PC-3 (cell line): ENCODE results near the gene DHRS3. TPM values are rescaled to one million over a fixed set of nuclear protein-coding genes. Genes with fewer than 3 reads are reported as not detected.

Experiments used
- ATAC-seq: fragments of 200-7000 bp; cut with Tn5 transposase; 2 replicates; pipeline ENCODE4 v1.9.1; 2020; ENCODE audit warnings: mild to moderate bottlenecking, moderate library complexity
- BruUV-seq: library from RNA; stranded (reverse); fragments of 400-500 nt; replicated peaks from 2 replicates; lab custom pipeline; 2021; lab: Mats Ljungman, UMichigan
- CTCF ChIA-PET: fragments of 300-600 bp; sonication (Branson Sonifier 250); formaldehyde crosslinking; loops from one replicate; lab custom pipeline; 2022; ENCODE audit warnings: antibody characterized with exemption; lab: Charles Lee
- POLR2A ChIA-PET: fragments of 300-600 bp; sonication (Branson Sonifier 250); formaldehyde crosslinking; loops from one replicate; lab custom pipeline; 2022; ENCODE audit warnings: antibody characterized with exemption; ENCODE audit not compliant: unreplicated experiment; lab: Charles Lee
- DNase-seq: peaks from one replicate; pipeline ENCODE4 v3.0.0-alpha.2; 2015
- H2AFZ ChIP-seq: fragments of 300-600 bp; sonication (generic); 2 replicates; pipeline ENCODE4 v1.6.0; 2016; ENCODE audit warnings: antibody characterized with exemption, low read length
- H3F3A ChIP-seq: fragments of 300-600 bp; sonication (generic); one replicate; pipeline ENCODE4 v1.6.0; 2017; ENCODE audit warnings: antibody characterized with exemption, low read length, control low read depth, mild to moderate bottlenecking; ENCODE audit not compliant: unreplicated experiment
- H3K27ac ChIP-seq: fragments of 300-600 bp; sonication (generic); 2 replicates; pipeline ENCODE4 v1.5.1; 2016; ENCODE audit warnings: mild to moderate bottlenecking, low read length
- H3K27me3 ChIP-seq: fragments of 300-600 bp; sonication (generic); 2 replicates; pipeline ENCODE4 v1.6.1; 2016; ENCODE audit warnings: low read length, mixed read lengths
- H3K36me3 ChIP-seq: fragments of 300-600 bp; sonication (generic); 2 replicates; pipeline ENCODE4 v1.6.1; 2016; ENCODE audit warnings: low read depth, mixed run types, low read length, mixed read lengths
- H3K4me1 ChIP-seq: fragments of 300-600 bp; sonication (generic); 2 replicates; pipeline ENCODE4 v1.5.1; 2016; ENCODE audit warnings: low read length; ENCODE audit not compliant: insufficient read depth
- H3K4me2 ChIP-seq: fragments of 300-600 bp; sonication (generic); 2 replicates; pipeline ENCODE4 v1.6.0; 2016; ENCODE audit warnings: low read length
- H3K4me3 ChIP-seq: fragments of 300-600 bp; sonication (generic); 2 replicates; pipeline ENCODE4 v1.5.1; 2016; ENCODE audit warnings: mild to moderate bottlenecking, low read length, mixed read lengths
- H3K79me2 ChIP-seq: fragments of 300-600 bp; sonication (generic); 2 replicates; pipeline ENCODE4 v1.6.1; 2017; ENCODE audit warnings: low read length, mixed read lengths
- H3K9ac ChIP-seq: fragments of 300-600 bp; sonication (generic); 2 replicates; pipeline ENCODE4 v1.6.0; 2016; ENCODE audit warnings: mild to moderate bottlenecking, low read length
- H3K9me2 ChIP-seq: fragments of 300-600 bp; sonication (generic); replicated peaks from 2 replicates; pipeline ENCODE4 v1.6.1; 2016; ENCODE audit warnings: mixed run types, low read length, mixed read lengths
- H3K9me3 ChIP-seq: fragments of 300-600 bp; sonication (generic); 2 replicates; pipeline ENCODE4 v1.6.1; 2016; ENCODE audit warnings: low read length, mixed read lengths
- H4K20me1 ChIP-seq: fragments of 300-600 bp; sonication (generic); 2 replicates; pipeline ENCODE4 v1.6.1; 2016; ENCODE audit warnings: low read length, mixed read lengths
- CTCF ChIP-seq: fragments of 300-600 bp; sonication (generic); conservative IDR thresholded peaks from 2 replicates; pipeline ENCODE4 v1.5.1; 2017; ENCODE audit warnings: antibody characterized with exemption, low read depth, mild to moderate bottlenecking, low read length
- EZH2 ChIP-seq: fragments of 300-600 bp; sonication (generic); IDR thresholded peaks from one replicate; pipeline ENCODE4 v1.6.1; 2017; ENCODE audit warnings: antibody characterized with exemption, mild to moderate bottlenecking, low read length; ENCODE audit not compliant: unreplicated experiment
- EZH2phosphoT487 ChIP-seq: fragments of 300-600 bp; sonication (generic); IDR thresholded peaks from 2 replicates; pipeline ENCODE4 v1.6.1; 2018; ENCODE audit warnings: mild to moderate bottlenecking, antibody characterized with exemption, low read length, borderline replicate concordance
- intact Hi-C: fragments of 100-400 bp; cut with micrococcal nuclease; formaldehyde crosslinking; loops from 2 replicates; pipeline ENCODE4 v1.9.0; 2023
- total RNA-seq: library from RNA; depleted of rRNA; stranded (reverse); fragments of >200 nt; gene quantifications from 2 replicates; pipeline ENCODE4 v1.2.3, GENCODE V29; 2014

DHRS3 gene
- total RNA-seq, 1 experiment from 2014 or later, result 105 TPM

DNA sequence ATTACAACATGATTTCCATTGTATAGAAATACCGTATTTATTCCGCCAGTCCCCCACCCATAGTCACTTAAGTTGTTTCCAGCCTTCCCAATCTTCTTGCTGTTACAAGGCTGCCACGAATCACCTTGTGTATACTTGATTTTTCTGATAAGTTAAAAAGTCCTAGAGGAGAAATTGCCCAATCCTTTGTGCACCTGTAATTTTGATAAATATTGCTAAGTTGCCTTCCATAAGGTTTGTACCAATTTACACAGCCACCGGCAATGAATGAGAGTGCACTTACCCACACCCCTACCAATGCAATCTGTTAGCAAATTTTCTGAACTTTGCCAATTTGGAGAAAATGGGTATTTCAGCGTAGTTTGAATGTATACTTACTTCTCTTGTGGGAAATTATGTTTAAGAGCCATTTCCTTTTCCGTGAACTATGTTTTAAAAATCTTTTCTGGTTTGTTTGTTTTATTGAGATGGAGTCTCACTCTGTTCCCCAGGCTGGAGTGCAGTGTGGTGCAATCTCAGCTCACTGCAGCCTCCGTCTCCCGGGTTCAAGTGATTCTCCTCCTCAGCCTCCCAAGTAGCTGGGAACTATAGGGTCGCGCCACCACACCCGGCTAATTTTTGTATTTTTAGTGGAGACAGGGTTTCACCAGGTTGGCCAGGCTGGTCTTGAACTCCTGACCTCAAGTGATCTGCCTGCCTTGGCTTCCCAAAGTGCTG is 87.4 kb downstream of the DHRS3 start:
- TF ChIP-seq CTCF (no peak), EZH2phosphoT487 (no peak), EZH2 (no peak)
- Histone ChIP-seq H3K4me2 (no peak overlapping the region), H3K4me3 (no peak overlapping the region), H4K20me1 (no peaks in the 10 kb centered on the region), H3K79me2 (no peaks in the 10 kb centered on the region), H2AFZ (no peak overlapping the region), H3K36me3 (no peaks in the 10 kb centered on the region), H3K9me2 (no peaks in the 10 kb centered on the region), H3K9me3 (no peaks in the 10 kb centered on the region), H3K27me3 (no peaks in the 10 kb centered on the region), H3K27ac (no peak overlapping the region), H3K4me1 (peaks cover 26% of the 10 kb centered on the region), H3F3A (no peaks in the 10 kb centered on the region), H3K9ac (no peak overlapping the region)
- DNase-seq, result no peak
- CTCF ChIA-PET, result no interaction called here
- intact Hi-C loops, result no loop called here
- POLR2A ChIA-PET, result no interaction called here
- ATAC-seq, result no peak
- no TSS peak for BruUV-seq

DNA sequence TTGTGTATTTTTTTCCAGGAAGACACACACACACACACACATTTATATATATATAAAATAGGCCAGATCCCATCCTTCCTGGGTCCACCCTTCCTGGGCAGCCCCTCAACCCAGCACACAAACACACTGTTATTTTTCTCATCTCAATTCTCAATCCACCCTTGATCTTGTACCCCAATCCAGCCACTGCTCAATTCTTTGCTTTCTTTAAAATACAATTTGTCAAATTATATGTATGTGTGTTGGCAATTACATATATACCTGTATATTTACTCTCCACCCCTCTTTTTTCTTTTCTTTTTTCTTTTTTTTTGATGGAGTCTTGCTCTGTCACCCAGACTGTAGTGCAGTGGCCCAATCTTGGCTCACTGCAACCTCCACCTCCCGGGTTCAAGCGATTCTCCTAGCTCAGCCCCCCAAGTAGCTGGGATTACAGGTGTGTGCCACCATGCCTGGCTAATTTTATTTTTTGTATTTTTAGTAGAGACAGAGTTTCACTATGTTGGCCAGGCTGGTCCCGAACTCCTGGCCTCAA is 88.3 kb downstream of the DHRS3 start:
- H4K20me1 ChIP-seq, result no peaks in the 10 kb centered on the region
- TF ChIP-seq EZH2phosphoT487 (no peak), CTCF (no peak), EZH2 (no peak)
- no peaks in the 10 kb centered on the region for H3K27me3 ChIP-seq
- intact Hi-C loops, result no loop called here
- H3F3A ChIP-seq, result no peaks in the 10 kb centered on the region
- DNase-seq (no peak), ATAC-seq (no peak)
- no peaks in the 10 kb centered on the region for H3K36me3 ChIP-seq
- H3K79me2 ChIP-seq, result no peaks in the 10 kb centered on the region
- BruUV-seq, result no TSS peak
- no peak overlapping the region for H2AFZ ChIP-seq
- peaks cover 32% of the 10 kb centered on the region for H3K4me1 ChIP-seq
- CTCF ChIA-PET, result no interaction called here
- no peak overlapping the region for H3K27ac ChIP-seq
- H3K9me2 ChIP-seq, result no peaks in the 10 kb centered on the region
- H3K9me3 ChIP-seq, result no peaks in the 10 kb centered on the region
- no peak overlapping the region for H3K4me2 ChIP-seq
- no peak overlapping the region for H3K9ac ChIP-seq
- no peak overlapping the region for H3K4me3 ChIP-seq
- POLR2A ChIA-PET, result interaction anchor here (0.5 kb wide), 1 partner anchor 88 kb away, joined by 9 read pairs; the partner anchor contains the start of gene DHRS3
